Natural killer cell treated with Interleukin-12 subunit alpha and Interleukin-12 subunit beta and Interleukin-15 and Interleukin-18, amount 100 ng/mL, for 72 hours (primary cell): ENCODE results near the gene ATRNL1. TPM values are rescaled to one million over a fixed set of nuclear protein-coding genes. Genes with fewer than 3 reads are reported as not detected.

Experiments
- ATAC-seq, 2 donors: fragments of 150-1000 bp; cut with Tn5 transposase in 1 of 2; sonication (Bioruptor Pico), chemical (Tn5 transposase) in 1 of 2; 2 replicates each; pipeline ENCODE4 v1.10.0; 2021
- DNase-seq: peaks from one replicate; pipeline ENCODE4 v3.0.0; 2022; ENCODE audit warnings: low spot score
- H3K27ac Mint-ChIP-seq, 2 donors: 1 replicate in 1 of 2; 2 replicates in 1 of 2; pipeline ENCODE4 v1.8.0; 2022; ENCODE audit warnings: mixed read lengths in 2 of 2, mild to moderate bottlenecking in 1 of 2, moderate library complexity in 1 of 2
- H3K27me3 Mint-ChIP-seq, 2 donors: 1 replicate in 1 of 2; 2 replicates in 1 of 2; pipeline ENCODE4 v1.8.0; 2022; ENCODE audit warnings: mixed read lengths in 2 of 2
- H3K36me3 Mint-ChIP-seq: one replicate; pipeline ENCODE4 v1.8.0; 2022; ENCODE audit warnings: mixed read lengths
- H3K4me1 Mint-ChIP-seq, 2 donors: 1 replicate in 1 of 2; 2 replicates in 1 of 2; pipeline ENCODE4 v1.8.0; 2022; ENCODE audit warnings: low read depth in 2 of 2, mixed read lengths in 2 of 2, mild to moderate bottlenecking in 1 of 2
- H3K4me3 Mint-ChIP-seq: one replicate; pipeline ENCODE4 v1.8.0; 2022; ENCODE audit warnings: mixed read lengths
- H3K9me3 Mint-ChIP-seq: 2 replicates; pipeline ENCODE4 v1.8.0; 2022; ENCODE audit warnings: mixed read lengths
- total RNA-seq, 2 donors: library from RNA; stranded (reverse); gene quantifications; one replicate each; pipeline ENCODE4 v1.2.3, GENCODE V29; 2022

The ATRNL1 gene
- total RNA-seq, 2 donors from 2014 or later: not detected

DNA sequence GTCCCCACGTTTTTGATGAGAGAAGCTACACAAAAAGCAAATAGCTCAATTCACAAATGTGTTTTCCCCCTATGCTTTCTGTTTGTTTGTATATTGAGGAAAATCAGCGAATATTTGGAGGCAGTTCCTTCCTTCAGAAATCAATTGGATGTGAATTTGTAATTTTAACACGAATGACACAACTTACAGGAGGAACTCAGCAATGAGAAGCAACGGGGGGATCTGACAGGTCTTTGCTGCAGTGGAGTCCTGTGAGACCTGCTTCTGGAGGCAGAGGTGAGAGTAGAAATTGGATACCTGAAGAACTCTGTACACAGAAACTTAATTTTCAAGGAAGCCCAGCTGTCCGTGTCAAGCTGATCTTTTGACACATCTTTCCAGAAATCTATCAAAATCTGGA lies 809.4 kb downstream of the ATRNL1 start:
- Mint-ChIP-seq H3K36me3 (no peaks in the 10 kb centered on the region), H3K4me3 (no peak overlapping the region), H3K9me3 (peaks cover 3% of the 10 kb centered on the region), H3K27me3 (no peaks in the 10 kb centered on the region), H3K4me1 (no peaks in the 10 kb centered on the region), H3K27ac (no peak overlapping the region)
- ATAC-seq (no peak), DNase-seq (no peak)

DNA sequence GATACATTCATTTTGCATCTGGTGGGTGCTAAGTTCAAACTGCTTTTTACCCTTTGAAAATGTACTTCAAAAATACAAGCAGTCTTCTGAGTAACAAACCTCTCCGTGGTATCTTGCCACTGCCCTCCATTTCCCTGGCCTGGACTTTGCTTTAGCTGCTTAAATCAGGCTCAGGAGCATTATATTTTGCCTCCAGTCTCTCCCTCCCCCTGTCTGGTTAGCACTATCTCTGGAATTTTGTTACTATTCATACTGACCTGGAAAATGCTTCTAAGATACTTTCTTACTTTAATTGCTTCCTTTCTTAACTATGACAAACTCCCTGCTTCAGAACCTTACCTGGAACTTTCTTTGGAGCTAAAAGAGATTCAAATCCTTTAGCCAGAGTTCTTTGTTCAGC lies 810.0 kb downstream of the ATRNL1 start:
- Mint-ChIP-seq H3K27me3 (no peaks in the 10 kb centered on the region), H3K27ac (no peak overlapping the region), H3K4me3 (no peak overlapping the region), H3K36me3 (no peaks in the 10 kb centered on the region), H3K4me1 (no peaks in the 10 kb centered on the region), H3K9me3 (peaks cover 3% of the 10 kb centered on the region)
- no peak for ATAC-seq
- no peak for DNase-seq

DNA sequence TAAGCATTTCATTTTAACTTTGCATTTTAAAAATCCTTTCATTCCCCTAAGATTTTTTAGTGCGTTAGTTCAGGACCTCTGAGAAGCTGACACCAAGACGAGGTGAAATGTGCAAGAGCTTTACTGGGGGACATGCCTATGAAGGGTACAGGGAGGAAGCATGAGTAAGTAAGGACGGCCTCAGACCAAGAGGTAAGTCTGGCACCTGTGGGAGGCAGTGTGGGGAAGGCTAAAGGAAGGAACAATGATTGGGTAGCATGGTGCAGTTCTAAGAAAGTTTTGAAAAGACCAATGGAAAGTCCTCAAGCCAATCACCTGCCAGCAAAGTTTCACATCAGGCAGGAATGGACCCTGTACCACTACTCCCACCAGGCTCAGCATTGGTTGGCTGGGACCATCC lies 810.7 kb downstream of the ATRNL1 start:
- peak in 1 of 2 donors; percentile 6 for ATAC-seq
- peaks cover 3% of the 10 kb centered on the region for H3K9me3 Mint-ChIP-seq

DNA sequence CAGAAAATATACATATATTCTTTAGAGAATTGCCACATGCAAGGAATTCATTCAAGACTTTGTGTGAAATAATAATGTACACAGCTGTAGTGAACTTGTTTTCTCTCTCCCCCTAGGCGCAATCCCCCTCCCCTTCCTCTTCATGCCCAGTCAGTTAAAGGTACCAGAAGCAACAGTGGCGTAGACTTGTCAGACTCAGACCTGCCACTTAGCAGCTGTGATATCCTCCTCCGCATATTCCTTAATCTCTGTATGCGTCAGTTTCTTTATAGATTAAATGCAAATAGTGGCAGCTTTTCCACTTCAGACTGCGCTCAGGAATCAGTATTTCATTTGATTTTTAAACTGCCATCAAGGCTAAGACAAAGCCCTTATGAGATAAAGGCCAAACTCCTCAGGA lies 815.9 kb downstream of the ATRNL1 start:
- ATAC-seq (no peak), DNase-seq (no peak)
- Mint-ChIP-seq H3K27ac (no peak overlapping the region), H3K36me3 (no peaks in the 10 kb centered on the region), H3K9me3 (peaks cover 5% of the 10 kb centered on the region), H3K27me3 (no peaks in the 10 kb centered on the region), H3K4me1 (no peaks in the 10 kb centered on the region), H3K4me3 (no peak overlapping the region)

More for the DNA sequence above, 810.7 kb downstream of the ATRNL1 start:
- no peak for DNase-seq
- Mint-ChIP-seq H3K27ac (no peak overlapping the region), H3K27me3 (no peaks in the 10 kb centered on the region), H3K4me3 (no peak overlapping the region), H3K4me1 (no peaks in the 10 kb centered on the region), H3K36me3 (no peaks in the 10 kb centered on the region)

DNA sequence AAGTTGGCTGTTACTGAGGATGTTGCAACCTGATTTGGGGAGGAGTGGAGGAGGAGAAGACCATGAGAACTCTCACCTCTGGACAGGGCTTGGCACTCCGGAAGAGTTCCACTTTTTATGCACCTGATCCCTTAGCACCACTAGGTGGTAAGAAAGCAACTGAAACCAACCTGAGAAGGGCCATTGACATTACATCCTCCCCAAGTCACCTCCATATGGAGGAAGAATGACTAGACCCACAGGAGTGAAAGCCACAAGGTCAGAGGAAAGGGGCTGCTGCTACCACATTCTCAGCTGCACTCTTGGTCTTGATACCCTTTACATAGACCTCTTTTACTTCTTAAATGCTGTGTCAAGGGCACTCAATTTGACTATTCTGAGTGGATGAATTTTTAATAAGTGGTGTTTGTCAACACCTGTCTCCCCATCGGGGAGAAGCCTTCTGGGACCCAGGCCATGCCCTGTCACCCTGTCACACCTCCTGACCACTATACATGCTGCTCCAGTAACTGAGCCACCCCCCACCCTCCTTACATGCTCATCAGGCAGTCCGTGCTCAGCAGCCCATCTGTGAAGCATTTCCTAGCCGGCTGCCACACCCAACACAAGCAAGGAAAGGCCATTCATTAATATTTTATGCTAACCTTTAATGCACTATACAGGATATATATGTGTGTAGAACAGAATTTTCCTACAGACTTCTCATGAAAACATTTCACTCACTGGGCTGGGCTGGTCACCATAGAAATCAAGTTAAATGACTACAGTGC lies 817.0 kb downstream of the ATRNL1 start:
- Mint-ChIP-seq H3K9me3 (peaks cover 8% of the 10 kb centered on the region), H3K27ac (no peak overlapping the region), H3K4me3 (no peak overlapping the region), H3K36me3 (no peaks in the 10 kb centered on the region), H3K4me1 (no peaks in the 10 kb centered on the region), H3K27me3 (no peaks in the 10 kb centered on the region)
- no peak for DNase-seq
- no peak for ATAC-seq

DNA sequence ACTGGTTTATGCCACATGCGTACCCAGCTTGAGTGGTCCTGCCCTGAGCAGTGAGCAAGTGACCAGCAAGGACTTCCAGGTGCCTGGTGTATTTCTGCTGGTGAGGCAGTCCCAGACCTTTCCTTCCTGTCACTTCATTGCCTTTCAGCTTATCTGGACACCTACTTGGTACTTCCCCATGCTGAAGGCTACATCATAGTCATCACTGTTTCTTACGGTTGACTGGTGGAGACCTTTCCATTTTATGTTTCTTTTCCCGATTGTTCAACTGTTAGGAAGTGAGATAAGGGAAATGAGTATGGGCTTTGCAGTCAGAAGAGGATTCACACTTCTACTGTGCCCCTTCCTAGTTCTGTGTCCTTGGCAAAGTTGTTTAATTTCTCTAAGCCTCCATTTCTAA lies 821.3 kb downstream of the ATRNL1 start:
- DNase-seq (no peak), ATAC-seq (no peak)
- Mint-ChIP-seq H3K27ac (no peak overlapping the region), H3K4me3 (no peak overlapping the region), H3K4me1 (no peaks in the 10 kb centered on the region), H3K36me3 (no peaks in the 10 kb centered on the region), H3K9me3 (peaks cover 8% of the 10 kb centered on the region), H3K27me3 (no peaks in the 10 kb centered on the region)

DNA sequence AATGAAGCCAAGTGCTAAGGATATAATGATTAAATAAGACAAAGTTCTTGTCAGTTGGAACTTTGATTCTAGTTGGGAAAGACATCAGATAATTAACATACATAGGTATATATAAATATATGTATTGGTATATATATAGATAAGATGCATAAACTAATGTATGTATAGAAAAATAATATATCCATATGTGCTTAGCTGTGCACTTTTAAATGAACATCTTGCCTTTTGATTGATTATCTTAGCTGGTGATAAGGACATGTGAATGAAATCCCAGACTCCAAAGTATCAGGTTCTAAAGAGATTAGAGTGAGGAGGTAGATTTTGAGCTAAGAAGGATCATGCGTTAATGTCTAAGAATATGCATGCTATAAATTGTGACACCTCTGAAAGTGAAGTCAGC lies 822.3 kb downstream of the ATRNL1 start:
- no peak overlapping the region for H3K4me3 Mint-ChIP-seq
- DNase-seq (no peak), ATAC-seq (no peak)
- no peak overlapping the region for H3K27ac Mint-ChIP-seq
- no peaks in the 10 kb centered on the region for H3K27me3 Mint-ChIP-seq
- H3K9me3 Mint-ChIP-seq: peaks cover 10% of the 10 kb centered on the region
- H3K4me1 Mint-ChIP-seq: no peaks in the 10 kb centered on the region
- no peaks in the 10 kb centered on the region for H3K36me3 Mint-ChIP-seq

DNA sequence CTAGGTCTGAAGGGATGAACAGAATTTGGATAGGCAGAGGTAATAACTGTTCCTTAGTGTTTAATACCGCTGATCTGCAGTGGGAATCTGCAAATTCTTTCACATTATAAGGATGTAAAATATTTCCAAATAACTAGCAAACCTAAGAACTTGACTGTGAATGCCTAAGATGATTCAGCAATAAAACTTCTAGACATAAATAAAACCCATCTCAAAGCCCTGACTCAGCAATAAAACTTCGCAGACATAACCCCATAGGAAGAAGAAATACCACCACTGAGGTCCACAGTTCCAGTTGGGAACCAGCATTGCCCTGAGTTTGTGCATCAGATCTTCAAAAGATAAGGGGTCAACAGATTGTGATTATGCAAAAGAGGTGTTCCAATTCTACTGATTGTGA lies 825.6 kb downstream of the ATRNL1 start:
- Mint-ChIP-seq H3K36me3 (no peaks in the 10 kb centered on the region), H3K27me3 (no peaks in the 10 kb centered on the region), H3K9me3 (peaks cover 10% of the 10 kb centered on the region), H3K4me3 (no peak overlapping the region), H3K27ac (no peak overlapping the region), H3K4me1 (no peaks in the 10 kb centered on the region)
- no peak for ATAC-seq
- no peak for DNase-seq

DNA sequence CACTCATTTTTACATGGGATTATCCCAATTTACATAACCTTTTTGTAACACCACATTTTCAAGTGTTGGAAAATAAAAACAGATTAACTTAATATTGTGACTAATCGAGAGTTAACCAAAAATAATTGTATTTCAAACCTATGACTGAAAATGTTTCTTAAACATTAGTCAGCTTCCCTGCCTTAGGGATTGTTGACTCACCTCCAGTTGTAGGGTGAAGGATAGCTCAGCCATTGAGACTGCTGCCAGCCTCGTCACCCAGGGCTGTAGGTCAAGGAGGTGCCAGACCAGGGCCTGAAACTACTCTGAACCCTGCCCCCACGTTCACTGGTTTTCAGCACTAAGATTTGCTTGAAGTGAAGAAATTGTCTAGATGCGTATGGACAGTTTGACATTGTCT lies 828.6 kb downstream of the ATRNL1 start:
- no peak overlapping the region for H3K27ac Mint-ChIP-seq
- no peaks in the 10 kb centered on the region for H3K4me1 Mint-ChIP-seq
- no peak for DNase-seq
- peaks cover 22% of the 10 kb centered on the region for H3K9me3 Mint-ChIP-seq
- H3K36me3 Mint-ChIP-seq: peaks cover 4% of the 10 kb centered on the region
- H3K27me3 Mint-ChIP-seq: no peaks in the 10 kb centered on the region
- H3K4me3 Mint-ChIP-seq: no peak overlapping the region
- no peak for ATAC-seq

DNA sequence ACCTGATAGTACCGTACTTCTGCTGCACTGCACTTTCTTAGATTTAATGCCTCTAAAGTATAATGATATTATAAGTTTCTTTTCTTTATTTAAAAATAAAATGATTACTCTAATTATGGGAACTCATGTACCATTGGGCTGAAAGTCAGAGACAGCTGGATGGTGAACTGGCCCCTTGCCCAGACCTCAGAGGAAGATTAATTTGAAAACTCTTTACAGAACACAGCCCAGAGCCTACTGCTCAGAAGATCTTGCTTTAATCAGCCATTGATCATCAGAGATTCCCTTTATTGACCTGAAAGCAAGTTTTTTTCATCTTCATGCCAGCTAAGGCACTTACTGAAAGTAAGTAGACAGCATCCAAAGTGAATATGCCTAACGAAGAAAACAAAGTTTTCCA lies 838.1 kb downstream of the ATRNL1 start:
- Mint-ChIP-seq H3K36me3 (no peaks in the 10 kb centered on the region), H3K27ac (no peak overlapping the region), H3K4me3 (no peak overlapping the region), H3K27me3 (no peaks in the 10 kb centered on the region), H3K4me1 (no peaks in the 10 kb centered on the region), H3K9me3 (peaks cover 16% of the 10 kb centered on the region)
- no peak for ATAC-seq
- DNase-seq: no peak

DNA sequence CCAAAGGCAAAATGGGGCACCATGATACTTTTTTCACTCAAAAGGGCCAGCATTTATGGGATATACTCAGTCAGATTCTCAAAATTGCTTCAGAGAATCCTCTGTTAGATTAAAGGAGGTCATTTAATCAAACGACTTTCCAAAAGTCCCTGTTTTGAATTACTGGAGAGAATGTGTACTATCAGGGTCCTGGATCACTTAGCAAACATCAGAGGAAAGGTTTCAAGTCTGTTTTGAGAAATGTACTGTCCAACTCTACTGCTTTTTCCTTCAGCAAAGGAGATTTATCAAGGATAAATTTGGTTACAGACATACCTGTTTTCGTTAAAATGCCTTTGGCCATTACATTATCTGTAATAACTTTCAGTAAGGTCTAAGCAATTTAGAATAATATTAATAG lies 838.9 kb downstream of the ATRNL1 start:
- H3K4me1 Mint-ChIP-seq: no peaks in the 10 kb centered on the region
- peaks cover 19% of the 10 kb centered on the region for H3K9me3 Mint-ChIP-seq
- H3K4me3 Mint-ChIP-seq: no peak overlapping the region
- no peaks in the 10 kb centered on the region for H3K36me3 Mint-ChIP-seq
- H3K27ac Mint-ChIP-seq: no peak overlapping the region
- ATAC-seq: no peak
- no peak for DNase-seq
- H3K27me3 Mint-ChIP-seq: no peaks in the 10 kb centered on the region

DNA sequence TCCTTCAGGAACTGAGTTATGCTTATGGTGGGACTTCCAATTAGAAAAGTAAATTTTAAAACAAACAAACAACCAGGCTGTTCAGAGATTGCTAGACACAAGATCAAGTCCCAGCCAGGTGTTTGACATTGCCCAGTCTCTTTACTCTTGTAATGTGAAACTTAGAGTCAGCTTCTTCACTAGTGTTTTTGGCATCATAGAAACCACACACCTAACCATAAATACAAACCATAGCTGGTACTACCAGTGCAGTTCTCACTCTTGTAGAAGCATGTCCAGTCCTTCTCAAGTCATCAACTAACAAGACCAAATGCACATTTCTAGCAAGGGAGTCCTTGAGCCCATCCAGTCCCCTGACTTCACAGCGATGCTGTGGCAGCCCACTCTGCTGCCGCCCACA lies 839.9 kb downstream of the ATRNL1 start:
- no peak for ATAC-seq

DNA sequence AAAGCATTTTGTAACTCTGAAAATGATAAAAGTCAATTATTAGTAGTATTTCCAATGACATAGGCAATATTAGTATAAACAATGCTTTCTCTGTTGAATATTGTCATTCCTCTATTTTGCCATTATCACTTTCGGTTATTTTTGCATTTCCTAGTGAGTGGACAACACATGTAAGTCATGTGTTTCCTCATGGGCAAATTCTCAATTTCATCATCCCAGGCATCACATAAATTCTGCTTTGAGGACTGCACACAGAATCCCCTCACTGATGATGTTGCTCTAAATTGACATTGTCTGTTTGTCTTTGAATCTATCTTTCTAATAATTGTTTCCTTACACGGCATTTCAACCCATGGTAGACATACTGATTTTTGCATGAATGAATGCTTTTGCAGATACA lies 842.6 kb downstream of the ATRNL1 start:
- no peak for ATAC-seq
- Mint-ChIP-seq H3K4me3 (no peak overlapping the region), H3K9me3 (peaks cover 24% of the 10 kb centered on the region), H3K4me1 (no peaks in the 10 kb centered on the region), H3K36me3 (no peaks in the 10 kb centered on the region), H3K27me3 (no peaks in the 10 kb centered on the region), H3K27ac (no peak overlapping the region)
- DNase-seq: no peak

More for the DNA sequence above, 839.9 kb downstream of the ATRNL1 start:
- Mint-ChIP-seq H3K27ac (no peak overlapping the region), H3K27me3 (no peaks in the 10 kb centered on the region), H3K9me3 (peaks cover 19% of the 10 kb centered on the region), H3K4me3 (no peak overlapping the region), H3K4me1 (no peaks in the 10 kb centered on the region), H3K36me3 (no peaks in the 10 kb centered on the region)
- DNase-seq: no peak

DNA sequence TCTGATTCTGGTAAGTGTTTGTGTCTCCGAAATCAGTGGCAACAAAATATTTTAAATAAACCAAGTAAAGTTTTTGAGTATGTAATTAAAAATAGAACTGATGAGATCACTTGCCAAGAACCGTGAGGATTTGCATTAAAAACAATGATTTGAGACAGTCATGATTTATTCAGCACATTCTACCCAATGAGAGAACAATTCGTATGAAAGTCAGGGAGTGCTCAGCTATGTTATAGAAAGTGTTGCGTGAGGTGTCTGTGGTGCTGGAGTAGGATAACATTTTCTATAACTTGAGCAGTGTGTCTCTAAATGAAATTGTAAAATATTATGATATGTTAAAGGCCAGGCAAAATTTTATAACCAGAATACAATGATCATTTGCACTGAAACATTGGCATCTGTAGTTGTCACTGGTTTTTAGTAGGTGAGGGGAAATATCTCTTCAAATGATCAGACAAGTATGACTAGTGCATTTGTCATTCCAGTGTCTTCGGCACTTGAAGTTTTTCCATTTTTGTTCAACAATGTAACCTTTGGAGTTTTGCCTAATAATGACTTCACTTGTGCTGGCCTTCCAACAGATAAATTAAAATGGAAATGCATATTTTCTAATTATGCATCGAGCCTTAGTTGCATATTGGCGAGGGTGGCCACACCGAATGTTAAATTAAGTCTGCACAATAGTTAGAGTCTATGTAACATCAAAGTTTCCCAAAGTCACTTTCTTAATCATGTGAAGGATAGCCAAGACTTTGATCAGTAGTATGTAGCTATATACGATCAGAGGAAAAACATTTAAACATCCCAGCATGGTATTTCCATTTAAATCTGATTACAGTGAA lies 844.0 kb downstream of the ATRNL1 start:
- H3K36me3 Mint-ChIP-seq: no peaks in the 10 kb centered on the region
- H3K27ac Mint-ChIP-seq: no peak overlapping the region
- DNase-seq (no peak), ATAC-seq (no peak)
- H3K27me3 Mint-ChIP-seq: no peaks in the 10 kb centered on the region
- peaks cover 20% of the 10 kb centered on the region for H3K9me3 Mint-ChIP-seq
- H3K4me1 Mint-ChIP-seq: no peaks in the 10 kb centered on the region
- no peak overlapping the region for H3K4me3 Mint-ChIP-seq
